OCI-LY7 (cell line): ENCODE measurements around the gene TAS2R20. TPM values are rescaled to one million over a fixed set of nuclear protein-coding genes. Genes with fewer than 3 reads are reported as not detected.
"Not testable (repeated sequence)": the region's sequence is repeated elsewhere in the genome, so short reads cannot be mapped to it uniquely, and the experiment has no call there.

Source experiments
- Bru-seq: library from RNA; stranded (reverse); fragments of 400-500 nt; gene quantifications from one replicate; lab custom pipeline; 2021; lab: Mats Ljungman, UMichigan
- BruChase-seq, 2 experiments: library from RNA; stranded (reverse); fragments of 400-500 nt; gene quantifications; one replicate each; lab custom pipeline; 2021; lab: Mats Ljungman, UMichigan
- BruUV-seq: library from RNA; stranded (reverse); fragments of 400-500 nt; replicated peaks from 2 replicates; lab custom pipeline; 2021; lab: Mats Ljungman, UMichigan
- CTCF ChIA-PET: fragments of 300-600 bp; sonication (Branson Sonifier 250); formaldehyde crosslinking; loops from one replicate; lab custom pipeline; 2022; ENCODE audit warnings: antibody characterized with exemption; ENCODE audit not compliant: unreplicated experiment; lab: Charles Lee
- POLR2A ChIA-PET: fragments of 300-600 bp; sonication (Branson Sonifier 250); formaldehyde crosslinking; loops from one replicate; lab custom pipeline; 2022; ENCODE audit warnings: antibody characterized with exemption; lab: Charles Lee
- DNase-seq: peaks from one replicate; pipeline ENCODE4 v3.0.0-alpha.2; 2015; ENCODE audit warnings: low spot score
- H2AFZ ChIP-seq: fragments of 200-600 bp; sonication (generic), shearing (Covaris generic); 2 replicates; pipeline ENCODE4 v1.6.1; 2014; ENCODE audit warnings: mild to moderate bottlenecking, antibody characterized with exemption, low read length, moderate library complexity
- H3K27ac ChIP-seq: fragments of 200-600 bp; sonication (generic); 2 replicates; pipeline ENCODE4 v1.5.1; 2014; ENCODE audit warnings: mixed run types, low read depth, mild to moderate bottlenecking, moderate library complexity, low read length, inconsistent platforms; ENCODE audit not compliant: poor library complexity, severe bottlenecking
- H3K36me3 ChIP-seq: fragments of 200-600 bp; sonication (generic); 2 replicates; pipeline ENCODE4 v1.6.1; 2014; ENCODE audit warnings: mild to moderate bottlenecking, antibody characterized with exemption, low read length, moderate library complexity, mixed read lengths; ENCODE audit not compliant: insufficient read depth
- H3K4me1 ChIP-seq: fragments of 200-600 bp; sonication (generic); 2 replicates; pipeline ENCODE4 v1.5.1; 2014; ENCODE audit warnings: mild to moderate bottlenecking, low read length; ENCODE audit not compliant: insufficient read depth, poor library complexity, severe bottlenecking
- H3K4me2 ChIP-seq: fragments of 200-600 bp; sonication (generic); 2 replicates; pipeline ENCODE4 v1.6.1; 2014; ENCODE audit warnings: mild to moderate bottlenecking, low read length
- H3K4me3 ChIP-seq: fragments of 200-600 bp; sonication (generic); 2 replicates; pipeline ENCODE4 v1.5.1; 2014; ENCODE audit warnings: mild to moderate bottlenecking, low read depth, low read length; ENCODE audit not compliant: poor library complexity, severe bottlenecking
- H3K79me2 ChIP-seq: fragments of 200-600 bp; sonication (generic); 2 replicates; pipeline ENCODE4 v1.6.1; 2016; ENCODE audit warnings: low read depth, mild to moderate bottlenecking, low read length, moderate library complexity, mixed read lengths; ENCODE audit not compliant: insufficient read depth
- H3K9me2 ChIP-seq: fragments of 200-600 bp; sonication (generic); 2 replicates; pipeline ENCODE4 v1.6.1; 2016; ENCODE audit warnings: mild to moderate bottlenecking, low read length, mixed read lengths; ENCODE audit not compliant: insufficient read depth
- H3K9me3 ChIP-seq: fragments of 200-600 bp; sonication (generic); 2 replicates; pipeline ENCODE4 v1.6.1; 2014; ENCODE audit warnings: mild to moderate bottlenecking, mixed run types, low read length, mixed read lengths
- H4K20me1 ChIP-seq: fragments of 200-600 bp; sonication (generic); 2 replicates; pipeline ENCODE4 v1.6.1; 2014; ENCODE audit warnings: mild to moderate bottlenecking, antibody characterized with exemption, low read length, moderate library complexity, mixed read lengths; ENCODE audit not compliant: insufficient read depth
- EZH2phosphoT487 ChIP-seq: fragments of 200-600 bp; sonication (generic); IDR thresholded peaks from 2 replicates; pipeline ENCODE4 v1.6.1; 2018; ENCODE audit warnings: low read depth, borderline replicate concordance, mild to moderate bottlenecking, mixed run types, antibody characterized with exemption, low read length, moderate library complexity, mixed read lengths
- intact Hi-C: fragments of 100-400 bp; cut with micrococcal nuclease; formaldehyde crosslinking; loops from one replicate; pipeline ENCODE4 v1.10.0; 2022; ENCODE audit not compliant: unreplicated experiment
- long read RNA-seq: library from polyadenylated mRNA; stranded (forward); transcript quantifications from one replicate; pipeline ENCODE4 v2.0.0, GENCODE V29; 2022
- total RNA-seq, 2 experiments: library from RNA; depleted of rRNA in 1 of 2; stranded (reverse); fragments of >200 nt in 1 of 2; shearing (Covaris generic) in 1 of 2; gene quantifications; 2 replicates each; pipeline ENCODE4 v1.2.3, GENCODE V29; 2014 to 2022
- TF ChIP-seq, protein P1 (sequence below): fragments of 200-600 bp; sonication (generic); conservative IDR thresholded peaks from 2 replicates; pipeline ENCODE4 v1.5.1; 2014; ENCODE audit warnings: mild to moderate bottlenecking, antibody characterized with exemption, low read length, moderate library complexity, mixed read lengths

The TAS2R20 gene, protein sequence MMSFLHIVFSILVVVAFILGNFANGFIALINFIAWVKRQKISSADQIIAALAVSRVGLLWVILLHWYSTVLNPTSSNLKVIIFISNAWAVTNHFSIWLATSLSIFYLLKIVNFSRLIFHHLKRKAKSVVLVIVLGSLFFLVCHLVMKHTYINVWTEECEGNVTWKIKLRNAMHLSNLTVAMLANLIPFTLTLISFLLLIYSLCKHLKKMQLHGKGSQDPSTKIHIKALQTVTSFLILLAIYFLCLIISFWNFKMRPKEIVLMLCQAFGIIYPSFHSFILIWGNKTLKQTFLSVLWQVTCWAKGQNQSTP
- 2.1 and 4.6 TPM in 2 replicates for total RNA-seq (2014; rRNA removed; shearing (Covaris generic))
- total RNA-seq (2022): 1.9 and 2.3 TPM in 2 replicates
- percentile 65 among the genes with signal in this experiment for Bru-seq, nascent RNA
- percentile 58 among the genes with signal in this experiment for BruChase-seq, experiment 1, labeled RNA remaining after a 6-hour chase
- percentile 79 among the genes with signal in this experiment for BruChase-seq, experiment 2, labeled RNA remaining after a 2-hour chase
- long read RNA-seq: 0 reads

- Histone ChIP-seq H4K20me1 (no peaks in the 10 kb centered on the region), H3K4me2 (no peak within 1 kb of the TSS), H3K79me2 (no peaks in the 10 kb centered on the region), H3K4me1 (no peaks in the 10 kb centered on the region), H3K4me3 (no peak within 1 kb of the TSS), H2AFZ (no peak within 1 kb of the TSS), H3K9me2 (no peaks in the 10 kb centered on the region), H3K36me3 (no peaks in the 10 kb centered on the region), H3K27ac (no peak within 1 kb of the TSS), H3K9me3 (no peaks in the 10 kb centered on the region)
- ChIA-PET CTCF (no interaction called here), POLR2A (interaction anchor here (0.7 kb wide), 2 partner anchors 9 to 207 kb away, joined by 3 read pairs; no protein-coding TSS in a partner anchor)
- TF ChIP-seq, protein P1, sequence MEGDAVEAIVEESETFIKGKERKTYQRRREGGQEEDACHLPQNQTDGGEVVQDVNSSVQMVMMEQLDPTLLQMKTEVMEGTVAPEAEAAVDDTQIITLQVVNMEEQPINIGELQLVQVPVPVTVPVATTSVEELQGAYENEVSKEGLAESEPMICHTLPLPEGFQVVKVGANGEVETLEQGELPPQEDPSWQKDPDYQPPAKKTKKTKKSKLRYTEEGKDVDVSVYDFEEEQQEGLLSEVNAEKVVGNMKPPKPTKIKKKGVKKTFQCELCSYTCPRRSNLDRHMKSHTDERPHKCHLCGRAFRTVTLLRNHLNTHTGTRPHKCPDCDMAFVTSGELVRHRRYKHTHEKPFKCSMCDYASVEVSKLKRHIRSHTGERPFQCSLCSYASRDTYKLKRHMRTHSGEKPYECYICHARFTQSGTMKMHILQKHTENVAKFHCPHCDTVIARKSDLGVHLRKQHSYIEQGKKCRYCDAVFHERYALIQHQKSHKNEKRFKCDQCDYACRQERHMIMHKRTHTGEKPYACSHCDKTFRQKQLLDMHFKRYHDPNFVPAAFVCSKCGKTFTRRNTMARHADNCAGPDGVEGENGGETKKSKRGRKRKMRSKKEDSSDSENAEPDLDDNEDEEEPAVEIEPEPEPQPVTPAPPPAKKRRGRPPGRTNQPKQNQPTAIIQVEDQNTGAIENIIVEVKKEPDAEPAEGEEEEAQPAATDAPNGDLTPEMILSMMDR: no peak
- TF ChIP-seq EZH2phosphoT487: no peak
- no peak for DNase-seq
- intact Hi-C loops: no loop called here
- BruUV-seq: no TSS peak
Measured at GRCh38 chr12:10998204-10998603, at the start of gene TAS2R20. TSS of gene TAS2R20 (minus strand) at chr12:10998304. CDS start at chr12:10997875, 429 bp downstream.

GRCh38 chr12:11041366-11041765 lies 43.3 kb upstream of the TAS2R20 start:
- H3K9me2 ChIP-seq, H3K36me3 ChIP-seq, H4K20me1 ChIP-seq, BruUV-seq, intact Hi-C loops, DNase-seq, H2AFZ ChIP-seq, H3K79me2 ChIP-seq, CTCF ChIA-PET, H3K27ac ChIP-seq, POLR2A ChIA-PET, H3K4me1 ChIP-seq, H3K4me2 ChIP-seq, H3K4me3 ChIP-seq, H3K9me3 ChIP-seq: not testable (repeated sequence)

GRCh38 chr12:11040162-11040561 lies 42.1 kb upstream of the TAS2R20 start:
- Histone ChIP-seq H2AFZ (no peak overlapping the region), H3K36me3 (no peaks in the 10 kb centered on the region), H3K4me1 (no peaks in the 10 kb centered on the region), H4K20me1 (no peaks in the 10 kb centered on the region), H3K9me3 (no peaks in the 10 kb centered on the region), H3K9me2 (no peaks in the 10 kb centered on the region), H3K27ac (no peak overlapping the region), H3K4me2 (no peak overlapping the region), H3K79me2 (no peaks in the 10 kb centered on the region), H3K4me3 (no peak overlapping the region)
- intact Hi-C loops: no loop called here
- CTCF ChIA-PET: no interaction called here
- POLR2A ChIA-PET: interaction anchor here (1.2 kb wide), 1 partner anchor 8 kb away, joined by 3 read pairs; no protein-coding TSS in a partner anchor
- DNase-seq: no peak
- BruUV-seq: no TSS peak
- TF ChIP-seq, protein P1: no peak
- TF ChIP-seq EZH2phosphoT487: no peak
